WI38 (cell line): ENCODE measurements around the gene RGSL1.

Source experiments
- H3K4me3 ChIP-seq: 2 replicates; pipeline ENCODE4 v1.5.1; 2011; ENCODE audit warnings: low read depth, mild to moderate bottlenecking, control low read depth, low read length
- TF ChIP-seq, protein P1 (sequence below): IDR thresholded peaks from 2 replicates; pipeline ENCODE4 v1.5.1; 2012; ENCODE audit warnings: low read depth, mild to moderate bottlenecking, control low read depth, low read length

RGSL1 gene

DNA sequence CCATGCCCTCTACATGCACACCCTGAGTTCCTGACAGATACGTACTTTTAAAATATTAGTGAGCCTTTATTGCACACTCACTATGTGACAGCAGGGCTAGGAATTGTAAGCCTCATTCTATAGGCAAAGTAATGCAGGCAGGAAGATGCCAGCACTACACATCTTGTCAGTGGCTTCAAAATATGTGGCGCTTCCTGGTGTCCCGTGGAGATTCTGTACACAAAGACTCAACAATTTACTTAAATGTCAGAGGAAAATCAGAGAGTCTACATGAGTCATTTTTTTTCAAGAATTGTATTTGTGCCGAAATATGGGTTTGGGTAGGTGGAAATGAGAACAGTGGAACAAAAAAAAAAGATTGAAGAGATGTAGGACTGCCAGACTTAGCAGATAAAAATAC, 111.5 kb downstream of the RGSL1 start:
- no peak overlapping the region for H3K4me3 ChIP-seq
- TF ChIP-seq, protein P1, sequence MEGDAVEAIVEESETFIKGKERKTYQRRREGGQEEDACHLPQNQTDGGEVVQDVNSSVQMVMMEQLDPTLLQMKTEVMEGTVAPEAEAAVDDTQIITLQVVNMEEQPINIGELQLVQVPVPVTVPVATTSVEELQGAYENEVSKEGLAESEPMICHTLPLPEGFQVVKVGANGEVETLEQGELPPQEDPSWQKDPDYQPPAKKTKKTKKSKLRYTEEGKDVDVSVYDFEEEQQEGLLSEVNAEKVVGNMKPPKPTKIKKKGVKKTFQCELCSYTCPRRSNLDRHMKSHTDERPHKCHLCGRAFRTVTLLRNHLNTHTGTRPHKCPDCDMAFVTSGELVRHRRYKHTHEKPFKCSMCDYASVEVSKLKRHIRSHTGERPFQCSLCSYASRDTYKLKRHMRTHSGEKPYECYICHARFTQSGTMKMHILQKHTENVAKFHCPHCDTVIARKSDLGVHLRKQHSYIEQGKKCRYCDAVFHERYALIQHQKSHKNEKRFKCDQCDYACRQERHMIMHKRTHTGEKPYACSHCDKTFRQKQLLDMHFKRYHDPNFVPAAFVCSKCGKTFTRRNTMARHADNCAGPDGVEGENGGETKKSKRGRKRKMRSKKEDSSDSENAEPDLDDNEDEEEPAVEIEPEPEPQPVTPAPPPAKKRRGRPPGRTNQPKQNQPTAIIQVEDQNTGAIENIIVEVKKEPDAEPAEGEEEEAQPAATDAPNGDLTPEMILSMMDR = no peak

DNA sequence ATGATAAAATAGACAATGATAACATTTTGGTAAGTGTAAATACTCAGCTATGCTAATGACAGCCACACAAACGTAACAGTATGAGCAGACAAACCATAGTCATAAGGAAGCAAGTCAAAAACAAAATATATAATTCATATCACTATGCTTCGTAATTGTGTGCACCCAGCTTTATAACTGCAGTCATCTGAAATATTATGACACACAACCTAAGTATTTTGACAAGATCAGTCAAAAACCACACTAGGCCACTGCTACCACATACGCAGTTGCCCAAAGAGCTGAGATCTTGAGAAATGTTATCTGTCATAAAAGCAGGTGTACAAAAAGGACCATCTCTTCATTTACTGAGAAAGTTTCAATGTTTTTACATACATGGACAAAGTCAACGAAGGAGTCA, 113.1 kb downstream of the RGSL1 start:
- TF ChIP-seq, protein P1 = no peak
- no peak overlapping the region for H3K4me3 ChIP-seq

DNA sequence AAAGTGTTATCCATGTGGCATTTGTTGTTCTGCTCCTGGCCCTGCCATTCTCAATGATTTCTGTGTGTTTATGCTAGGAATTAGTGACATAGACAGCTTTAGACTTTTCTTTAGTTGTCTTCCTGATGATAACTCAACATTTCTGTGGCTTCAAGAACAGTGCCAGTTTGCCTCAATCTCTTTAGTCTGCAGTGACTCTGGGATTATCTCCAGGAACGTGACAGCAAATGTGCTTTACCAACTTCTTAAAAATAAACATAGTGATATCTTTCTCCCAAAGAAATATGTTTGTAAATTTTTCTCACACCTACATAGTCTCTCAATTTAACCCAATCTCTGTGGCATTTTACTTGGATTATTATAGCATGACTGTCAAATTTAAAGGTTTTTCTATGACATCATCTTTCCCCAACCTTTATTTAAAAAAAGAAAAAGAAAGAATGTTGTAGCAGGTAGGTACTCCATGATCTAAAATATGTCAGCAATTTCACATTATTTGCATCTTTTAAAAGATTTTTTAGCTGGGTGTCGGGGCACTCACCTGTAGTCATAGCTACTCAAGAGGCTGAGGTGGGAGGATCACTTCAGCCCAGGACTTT, 114.6 kb downstream of the RGSL1 start:
- TF ChIP-seq, protein P1 = no peak
- H3K4me3 ChIP-seq = no peak overlapping the region

DNA sequence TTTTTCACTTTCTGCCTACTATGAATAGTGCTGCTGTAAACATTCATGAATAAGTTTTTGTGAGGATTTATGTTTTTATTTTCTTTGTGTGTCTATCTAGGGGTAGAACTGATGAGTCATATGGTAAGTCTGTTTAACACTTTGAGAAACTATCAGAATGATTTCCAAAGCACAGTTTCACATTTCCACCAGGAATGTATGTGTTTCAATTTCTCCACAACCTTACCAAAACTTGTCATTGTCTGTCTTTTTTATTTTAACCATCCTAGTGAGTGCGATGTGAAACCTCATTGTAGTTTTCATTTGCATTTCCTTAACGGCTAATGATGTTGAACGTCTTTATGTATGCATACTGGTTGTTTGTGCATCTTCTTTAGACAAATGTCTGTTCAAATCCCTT, 115.6 kb downstream of the RGSL1 start:
- no peak overlapping the region for H3K4me3 ChIP-seq
- TF ChIP-seq, protein P1 = no peak

DNA sequence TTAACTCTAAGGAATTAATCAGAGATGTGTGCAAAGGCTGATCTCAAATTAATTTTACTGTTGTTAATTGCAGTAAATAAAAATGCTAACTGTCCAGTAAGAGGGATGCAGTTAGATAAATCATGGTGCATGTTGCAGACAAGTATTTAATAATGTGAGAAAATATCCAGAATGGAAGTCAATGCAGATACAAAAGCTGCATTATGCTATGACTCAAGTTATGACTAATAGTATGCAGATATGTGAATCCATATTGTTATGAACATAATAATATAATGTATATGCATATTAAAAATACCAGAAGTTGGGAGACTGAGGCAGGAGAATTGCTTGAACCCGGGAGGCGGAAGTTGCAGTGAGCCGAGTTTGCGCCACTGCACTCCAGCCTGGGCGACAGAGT, 117.7 kb downstream of the RGSL1 start:
- TF ChIP-seq, protein P1 = no peak
- no peak overlapping the region for H3K4me3 ChIP-seq

DNA sequence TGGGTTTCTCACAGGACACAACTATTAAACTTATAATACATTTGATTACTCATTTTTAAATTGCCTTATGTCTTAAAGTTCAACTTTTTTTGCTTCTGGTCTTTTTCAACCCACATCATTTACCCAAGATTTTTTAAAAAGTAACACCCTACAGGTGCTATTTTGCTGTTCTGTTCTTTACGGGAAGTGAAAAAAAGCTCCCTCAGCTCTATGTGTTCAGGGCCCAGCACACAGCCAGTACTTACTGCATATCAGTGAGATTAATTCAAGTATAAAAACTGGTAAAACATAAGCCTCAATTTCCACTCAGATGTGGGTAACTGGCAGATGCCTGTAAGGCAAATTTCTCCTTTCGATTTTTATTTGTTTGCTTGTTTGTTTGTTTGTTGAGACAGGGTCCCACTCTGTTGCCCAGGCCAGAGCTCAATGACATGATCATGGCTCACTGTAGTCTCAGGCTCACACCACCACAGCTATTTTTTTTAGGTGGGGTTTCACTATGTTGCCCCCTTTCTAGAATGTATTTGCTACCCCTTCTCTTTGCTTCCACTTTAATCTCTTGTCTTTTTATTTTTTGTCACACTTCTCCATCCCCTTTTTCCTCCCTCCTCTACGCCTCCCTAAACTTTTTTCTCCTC, 118.8 kb downstream of the RGSL1 start:
- TF ChIP-seq, protein P1 = no peak
- no peak overlapping the region for H3K4me3 ChIP-seq

DNA sequence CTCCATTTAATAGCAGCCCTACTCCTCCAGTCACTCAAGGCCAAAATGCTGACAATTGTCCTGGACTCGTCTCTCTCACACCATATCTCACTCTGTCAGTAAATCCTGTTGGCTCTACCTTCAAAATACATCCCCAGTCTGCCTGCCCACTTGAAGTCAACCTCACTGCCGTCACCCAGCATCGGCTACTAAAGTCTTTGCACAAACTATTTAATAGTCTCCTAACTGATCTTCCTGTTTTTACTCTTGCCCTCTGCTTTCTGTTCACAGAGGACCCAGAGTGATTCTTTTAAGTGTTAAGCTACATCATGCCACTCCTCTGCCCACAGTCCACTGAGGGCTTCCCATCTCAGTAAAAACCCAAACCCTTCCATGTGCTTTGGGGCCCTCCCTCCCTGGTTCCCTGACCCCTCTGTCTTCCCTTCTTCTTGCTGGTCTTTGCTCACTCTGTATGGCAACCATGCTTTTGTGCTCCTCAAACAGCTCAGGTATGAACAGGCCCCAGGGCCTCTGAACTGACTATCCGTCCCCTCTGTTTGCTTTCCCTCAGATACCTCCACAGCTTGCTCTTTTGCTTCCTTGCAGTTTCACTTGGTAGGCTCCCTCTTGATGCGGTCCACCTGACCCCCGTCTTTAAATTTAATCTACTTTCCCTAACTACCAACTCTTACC, 120.1 kb downstream of the RGSL1 start:
- TF ChIP-seq, protein P1 = no peak
- no peak overlapping the region for H3K4me3 ChIP-seq
